Measurements from ENCODE around the gene CKAP2L.

DNA sequence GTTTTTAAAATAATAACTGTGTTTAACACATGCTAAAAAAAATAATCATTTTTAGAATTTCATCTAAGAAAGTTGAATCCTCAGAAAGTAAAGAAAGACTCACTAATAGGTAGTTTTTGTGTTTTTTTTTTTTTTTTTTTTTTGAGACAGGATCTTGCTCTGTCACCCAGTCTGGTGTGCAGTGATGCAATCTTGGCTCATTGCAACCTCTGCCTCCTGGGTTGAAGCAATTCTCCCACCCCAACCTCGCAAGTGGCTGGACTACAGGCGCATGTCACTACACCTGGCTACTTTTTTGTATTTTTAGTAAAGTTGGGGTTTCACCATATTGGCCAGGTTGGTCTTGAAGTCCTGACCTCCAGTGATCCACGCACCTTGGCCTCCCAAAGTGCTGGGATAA is 7.1 kb downstream of the CKAP2L start:
- TF ChIP-seq CTCF (IDR thresholded peaks at IDR 0.05) (no peak), EP300 (IDR thresholded peaks at IDR 0.05) (no peak), POLR2AphosphoS5 (IDR thresholded peaks at IDR 0.05) (no peak), POLR2A (IDR thresholded peaks at IDR 0.05) (no peak)
